Parathyroid adenoma (tissue), 2 donors: ENCODE data around the gene SLC30A7.
"Not testable (repeated sequence)": the region's sequence is repeated elsewhere in the genome, so short reads cannot be mapped to it uniquely, and the experiment has no call there.

Experiments used
- H2AFZ ChIP-seq: fragments of 300-600 bp; sonication (generic); one replicate; pipeline ENCODE4 v1.7.0; 2017; ENCODE audit warnings: antibody characterized with exemption, mild to moderate bottlenecking
- H3K27ac ChIP-seq: fragments of 300-600 bp; sonication (generic); one replicate; pipeline ENCODE4 v1.7.0; 2017
- H3K27me3 ChIP-seq: fragments of 300-600 bp; sonication (generic); one replicate; pipeline ENCODE4 v1.7.0; 2017; ENCODE audit warnings: low read length; ENCODE audit not compliant: control insufficient read depth, insufficient read depth
- H3K36me3 ChIP-seq: fragments of 300-600 bp; sonication (generic); one replicate; pipeline ENCODE4 v1.7.0; 2017; ENCODE audit warnings: low read length; ENCODE audit not compliant: control insufficient read depth, insufficient read depth
- H3K4me1 ChIP-seq: fragments of 300-600 bp; sonication (generic); one replicate; pipeline ENCODE4 v1.7.0; 2017; ENCODE audit warnings: control low read depth
- H3K4me2 ChIP-seq: fragments of 300-600 bp; sonication (generic); one replicate; pipeline ENCODE4 v1.7.0; 2017; ENCODE audit warnings: low read length
- H3K4me3 ChIP-seq: fragments of 300-600 bp; sonication (generic); one replicate; pipeline ENCODE4 v1.7.0; 2017; ENCODE audit warnings: low read depth, low read length
- H3K79me2 ChIP-seq: fragments of 300-600 bp; sonication (generic); one replicate; pipeline ENCODE4 v1.7.0; 2017; ENCODE audit warnings: control low read depth
- H3K9ac ChIP-seq: fragments of 300-600 bp; sonication (generic); one replicate; pipeline ENCODE4 v1.7.0; 2017; ENCODE audit warnings: mild to moderate bottlenecking
- H3K9me3 ChIP-seq: fragments of 300-600 bp; sonication (generic); one replicate; pipeline ENCODE4 v1.7.0; 2017; ENCODE audit warnings: low read length; ENCODE audit not compliant: control insufficient read depth
- CTCF ChIP-seq: fragments of 300-600 bp; sonication (generic); IDR thresholded peaks from one replicate; pipeline ENCODE4 v1.7.0; 2017; ENCODE audit warnings: antibody characterized with exemption, mild to moderate bottlenecking
- donor health status: primary hyperparathyroidism.

Gene SLC30A7

DNA sequence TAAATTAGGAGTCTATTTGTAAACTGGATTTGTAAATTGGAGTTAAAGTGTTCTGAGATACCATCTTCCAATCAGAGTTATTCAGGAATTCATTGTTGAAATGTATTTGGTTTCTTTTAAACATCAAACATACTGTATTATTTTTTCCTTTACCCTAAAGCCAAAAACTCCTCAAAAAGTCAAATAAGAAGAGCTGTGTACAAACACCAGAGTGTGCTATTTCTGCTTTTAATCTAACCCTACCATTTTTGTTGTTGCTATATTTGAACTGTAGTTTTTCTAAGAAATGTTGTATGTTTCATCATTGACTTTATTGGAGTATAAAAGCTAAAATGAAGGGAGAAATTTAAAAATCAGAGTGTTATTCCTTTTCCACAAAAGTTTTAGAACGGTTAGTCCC is 35.8 kb downstream of the SLC30A7 start:
- H2AFZ ChIP-seq = no peak overlapping the region
- TF ChIP-seq CTCF = no peak
- H3K4me1 ChIP-seq = no peaks in the 10 kb centered on the region
- H3K79me2 ChIP-seq = no peaks in the 10 kb centered on the region
- no peaks in the 10 kb centered on the region for H3K27me3 ChIP-seq
- H3K36me3 ChIP-seq = no peaks in the 10 kb centered on the region
- H3K27ac ChIP-seq = no peak overlapping the region
- H3K4me2 ChIP-seq = no peak overlapping the region
- no peak overlapping the region for H3K4me3 ChIP-seq
- no peaks in the 10 kb centered on the region for H3K9me3 ChIP-seq
- no peak overlapping the region for H3K9ac ChIP-seq

DNA sequence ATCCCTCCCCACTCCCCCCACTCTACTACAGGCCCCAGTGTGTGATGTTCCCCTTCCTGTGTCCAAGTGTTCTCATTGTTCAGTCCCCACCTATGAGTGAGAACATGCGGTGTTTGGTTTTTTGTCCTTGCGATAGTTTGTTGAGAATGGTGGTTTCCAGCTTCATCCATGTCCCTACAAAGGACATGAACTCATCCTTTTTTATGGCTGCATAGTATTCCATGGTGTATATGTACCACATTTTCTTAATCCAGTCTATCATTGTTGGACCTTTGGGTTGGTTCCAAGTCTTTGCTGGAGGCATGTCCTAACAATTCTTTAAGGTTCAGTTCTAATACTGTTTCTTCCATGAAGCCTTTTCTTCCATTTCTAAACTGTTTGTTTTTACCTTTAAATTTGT is 37.7 kb downstream of the SLC30A7 start:
- not testable (repeated sequence) for H3K79me2 ChIP-seq, H3K27me3 ChIP-seq, H3K4me2 ChIP-seq, H3K36me3 ChIP-seq, H2AFZ ChIP-seq, H3K4me1 ChIP-seq, H3K9ac ChIP-seq, H3K9me3 ChIP-seq, H3K4me3 ChIP-seq, H3K27ac ChIP-seq

- TF ChIP-seq CTCF = no peak
- H3K9ac ChIP-seq = no peak overlapping the region
- no peaks in the 10 kb centered on the region for H3K36me3 ChIP-seq
Observed at GRCh38 chr1:100936194-100936967, 40.5 kb downstream of the SLC30A7 start.

GRCh38 chr1:100941098-100941527 is 45.2 kb downstream of the SLC30A7 start:
- no peaks in the 10 kb centered on the region for H3K27me3 ChIP-seq
- peaks cover 2% of the 10 kb centered on the region for H3K4me1 ChIP-seq
- no peak overlapping the region for H3K9ac ChIP-seq
- H3K9me3 ChIP-seq = no peaks in the 10 kb centered on the region
- no peak overlapping the region for H3K4me3 ChIP-seq
- no peak overlapping the region for H3K27ac ChIP-seq
- H3K4me2 ChIP-seq = no peak overlapping the region
- no peaks in the 10 kb centered on the region for H3K79me2 ChIP-seq
- no peaks in the 10 kb centered on the region for H3K36me3 ChIP-seq
- TF ChIP-seq CTCF = no peak
- H2AFZ ChIP-seq = no peak overlapping the region

More at GRCh38 chr1:100936194-100936967, 40.5 kb downstream of the SLC30A7 start:
- Histone ChIP-seq H3K4me1 (peaks cover 2% of the 10 kb centered on the region), H3K4me2 (no peak overlapping the region), H3K4me3 (no peak overlapping the region), H3K27me3 (no peaks in the 10 kb centered on the region), H3K9me3 (no peaks in the 10 kb centered on the region), H2AFZ (no peak overlapping the region), H3K27ac (no peak overlapping the region), H3K79me2 (no peaks in the 10 kb centered on the region)

DNA sequence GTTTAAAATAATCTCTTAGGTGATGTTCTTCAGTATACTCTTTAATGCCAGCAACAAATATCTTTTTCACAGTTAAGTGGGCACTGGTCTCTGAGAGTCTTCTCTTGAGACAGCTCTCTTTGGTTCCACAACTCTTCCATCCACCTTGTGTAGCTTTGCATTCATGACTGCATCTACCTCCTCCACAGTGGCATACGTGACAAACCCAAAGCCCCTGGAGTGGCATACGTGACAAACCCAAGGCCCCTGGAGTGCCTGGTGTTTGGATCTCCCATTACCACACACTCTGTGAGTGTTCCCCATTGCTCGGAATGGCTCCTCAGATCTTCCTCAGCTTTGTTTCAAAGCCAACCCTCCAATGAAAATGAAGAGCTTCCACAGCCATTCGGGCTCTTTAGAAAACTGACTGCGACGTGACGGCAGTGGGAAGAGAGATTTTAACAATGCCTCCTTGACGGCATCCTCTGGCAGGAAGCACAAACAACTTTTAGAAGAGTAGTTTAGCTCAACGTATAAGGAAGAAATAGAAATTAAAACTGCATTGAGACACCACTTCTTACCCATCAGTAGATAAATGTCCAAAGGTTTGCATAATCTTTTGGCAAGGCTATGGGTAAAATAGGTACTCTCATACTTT is 45.8 kb downstream of the SLC30A7 start:
- no peaks in the 10 kb centered on the region for H3K9me3 ChIP-seq
- H3K36me3 ChIP-seq = no peaks in the 10 kb centered on the region
- H3K27ac ChIP-seq = no peak overlapping the region
- TF ChIP-seq CTCF = no peak
- no peak overlapping the region for H3K4me2 ChIP-seq
- no peak overlapping the region for H3K4me3 ChIP-seq
- H3K79me2 ChIP-seq = no peaks in the 10 kb centered on the region
- no peaks in the 10 kb centered on the region for H3K27me3 ChIP-seq
- H2AFZ ChIP-seq = no peak overlapping the region
- peaks cover 2% of the 10 kb centered on the region for H3K4me1 ChIP-seq
- no peak overlapping the region for H3K9ac ChIP-seq
